HepG2 (cell line): Measurements from ENCODE around the gene EIF3A. TPM values are rescaled to one million over a fixed set of nuclear protein-coding genes. Genes with fewer than 3 reads are reported as not detected.
A peak's percentile ranks its signal among the peaks of the same experiment; 100 is the strongest.

ENCODE experiments used
- ATF1 ChIP-seq: IDR thresholded peaks from 2 replicates; pipeline ENCODE4 v1.6.1; 2016; ENCODE audit warnings: mild to moderate bottlenecking, control low read depth
- BHLHE40 ChIP-seq: IDR thresholded peaks from 2 replicates; pipeline ENCODE4 v1.6.1; 2011; ENCODE audit warnings: low read length, improper control_type of control experiment
- CTCF ChIP-seq: sonication (generic); formaldehyde crosslinking; IDR thresholded peaks from 2 replicates; pipeline ENCODE4 v1.5.0; 2020; ENCODE audit warnings: mild to moderate bottlenecking, missing genetic modification reagents, moderate library complexity
- HES4 ChIP-seq: sonication (generic); formaldehyde crosslinking; IDR thresholded peaks from 2 replicates; pipeline ENCODE4 v1.9.0; 2021; ENCODE audit warnings: mild to moderate bottlenecking, missing genetic modification reagents, borderline replicate concordance
- HNRNPH1 ChIP-seq: fragments of 200-400 bp; formaldehyde crosslinking; optimal IDR thresholded peaks from 2 replicates; pipeline ENCODE3; 2017; ENCODE audit warnings: mild to moderate bottlenecking, low read depth, low read length
- KDM1A ChIP-seq: IDR thresholded peaks from 2 replicates; pipeline ENCODE4 v1.6.1; 2016; ENCODE audit warnings: missing compliant biosample characterization
- MED13 ChIP-seq: sonication (generic); formaldehyde crosslinking; IDR thresholded peaks from 2 replicates; pipeline ENCODE4 v1.5.0; 2020; ENCODE audit warnings: missing genetic modification reagents
- MLXIP ChIP-seq: sonication (generic); formaldehyde crosslinking; IDR thresholded peaks from 2 replicates; pipeline ENCODE4 v1.9.0; 2021; ENCODE audit warnings: missing genetic modification reagents, borderline replicate concordance
- NR2F2 ChIP-seq: IDR thresholded peaks from 2 replicates; pipeline ENCODE4 v1.6.1; 2012; ENCODE audit warnings: low read depth, inconsistent platforms, borderline replicate concordance
- RBFOX2 ChIP-seq: fragments of 200-400 bp; formaldehyde crosslinking; IDR thresholded peaks from 2 replicates; pipeline ENCODE4 v1.6.1; 2017; ENCODE audit warnings: low read depth, mild to moderate bottlenecking, low read length
- ZFX ChIP-seq: sonication (generic); formaldehyde crosslinking; IDR thresholded peaks from 2 replicates; pipeline ENCODE4 v1.4.0; 2020; ENCODE audit warnings: mild to moderate bottlenecking, low read depth, missing genetic modification reagents, moderate library complexity
- ZMAT5 ChIP-seq: sonication (generic); formaldehyde crosslinking; IDR thresholded peaks from 2 replicates; pipeline ENCODE4 v1.5.0; 2020; ENCODE audit warnings: mild to moderate bottlenecking, low read depth, missing genetic modification reagents, borderline replicate concordance
- ZNF296 ChIP-seq: sonication (generic); formaldehyde crosslinking; conservative IDR thresholded peaks from 2 replicates; pipeline ENCODE4 v1.5.0; 2020; ENCODE audit warnings: mild to moderate bottlenecking, missing genetic modification reagents
- ZNF407 ChIP-seq: sonication (generic); formaldehyde crosslinking; IDR thresholded peaks from one replicate; pipeline ENCODE4 v1.5.1; 2020; ENCODE audit warnings: mild to moderate bottlenecking, missing genetic modification reagents; ENCODE audit errors: not compliant biosample characterization
- ZNF432 ChIP-seq: sonication (generic); formaldehyde crosslinking; IDR thresholded peaks from 2 replicates; pipeline ENCODE4 v1.5.0; 2020; ENCODE audit warnings: missing genetic modification reagents, mild to moderate bottlenecking, borderline replicate concordance
- ZNF616 ChIP-seq: sonication (generic); formaldehyde crosslinking; IDR thresholded peaks from 2 replicates; pipeline ENCODE4 v1.5.0; 2020; ENCODE audit warnings: low read depth, mild to moderate bottlenecking, missing genetic modification reagents
- polyA plus RNA-seq, 8 experiments: library from polyadenylated mRNA; depleted of rRNA in 3 of 8; stranded (reverse) in 7 of 8; unstranded in 1 of 8; fragments of >200 nt; fragmentation: Illumina TruSeq in 4 of 8; extraction: Trizol in 4 of 8; gene quantifications; 2 replicates each; pipeline versions ENCODE4 v1.2.1 to v1.2.3, GENCODE V29; 2011 to 2016; ENCODE audit warnings: low read depth in 4 of 8, missing spikeins in 1 of 8, mixed read lengths in 1 of 8; ENCODE audit not compliant: insufficient read depth in 1 of 8
- total RNA-seq, 5 experiments: library from RNA; depleted of rRNA; stranded (reverse); fragments of >200 nt; fragmentation: Illumina TruSeq; extraction: Trizol; gene quantifications; 2 replicates each; pipeline ENCODE4 v1.2.3, GENCODE V29; 2016; ENCODE audit warnings: low read depth in 1 of 5

Gene EIF3A
- total and polyA plus RNA-seq, 2 of the 13 experiments (the other 11 are each of a cell fraction or from before 2014, with no cell fraction given), result 25.6 to 117 TPM

- TF ChIP-seq CTCF (CRISPR knock-in tag), result peak; percentile 14; the same call in 1 of the 2 replicates
- no peak; the same call in 1 of the 2 replicates for TF ChIP-seq ZFX
- TF ChIP-seq ZNF407 (CRISPR knock-in tag), result no peak
- peak; percentile 44; the same call in 1 of the 2 replicates for TF ChIP-seq RBFOX2
- TF ChIP-seq HES4 (CRISPR knock-in tag), result peak; percentile 89
- TF ChIP-seq ZNF432 (CRISPR knock-in tag), result no peak
- TF ChIP-seq MED13, result no peak
- TF ChIP-seq ZNF296, result no peak
- TF ChIP-seq ZNF616 (CRISPR knock-in tag), result no peak
- TF ChIP-seq BHLHE40, result peak; percentile 84
- TF ChIP-seq HNRNPH1, result no peak
- TF ChIP-seq NR2F2, result no peak
- no peak for TF ChIP-seq ATF1 (CRISPR knock-in tag)
- TF ChIP-seq ZMAT5 (CRISPR knock-in tag), result no peak
- TF ChIP-seq KDM1A (CRISPR knock-in tag), result no peak
- TF ChIP-seq MLXIP (CRISPR knock-in tag), result no peak
Measured at GRCh38 chr10:119030421-119031250, 50.0 kb downstream of the EIF3A start (continued).
